MCF 10A (cell line): ENCODE measurements around the gene DMRT2. TPM values are rescaled to one million over a fixed set of nuclear protein-coding genes. Genes with fewer than 3 reads are reported as not detected.

Experiments used
- BruUV-seq: library from RNA; stranded (reverse); fragments of 400-500 nt; replicated peaks from 2 replicates; lab custom pipeline; 2021; lab: Mats Ljungman, UMichigan
- CTCF ChIA-PET: fragments of 300-600 bp; sonication (Branson Sonifier 250); formaldehyde crosslinking; extraction: SDS; loops from one replicate; lab custom pipeline; 2021; ENCODE audit warnings: antibody characterized with exemption, inconsistent platforms; lab: Yijun Ruan, JAX
- POLR2A ChIA-PET: fragments of 300-600, 350-650 bp; sonication (Branson Sonifier 250); formaldehyde crosslinking; extraction: SDS; loops from one replicate; lab custom pipeline; 2020; ENCODE audit warnings: antibody characterized with exemption, inconsistent platforms; lab: Yijun Ruan, JAX
- DNase-seq: peaks from one replicate; pipeline ENCODE4 v3.0.0-alpha.2; 2018; ENCODE audit not compliant: unreplicated experiment
- H3K27ac Mint-ChIP-seq: one replicate; pipeline ENCODE4 v1.8.0; 2022; ENCODE audit warnings: mild to moderate bottlenecking, low read depth, mixed read lengths; ENCODE audit not compliant: unreplicated experiment
- H3K27me3 Mint-ChIP-seq: one replicate; pipeline ENCODE4 v1.8.0; 2022; ENCODE audit warnings: mixed read lengths; ENCODE audit not compliant: insufficient read depth, unreplicated experiment
- H3K36me3 Mint-ChIP-seq: one replicate; pipeline ENCODE4 v1.8.0; 2022; ENCODE audit warnings: mild to moderate bottlenecking, moderate library complexity, mixed read lengths; ENCODE audit not compliant: insufficient read depth, unreplicated experiment
- H3K4me1 Mint-ChIP-seq: one replicate; pipeline ENCODE4 v1.8.0; 2022; ENCODE audit warnings: mixed read lengths; ENCODE audit not compliant: insufficient read depth, unreplicated experiment
- H3K4me3 Mint-ChIP-seq: one replicate; pipeline ENCODE4 v1.8.0; 2022; ENCODE audit warnings: mild to moderate bottlenecking, moderate library complexity, mixed read lengths; ENCODE audit not compliant: unreplicated experiment
- H3K9me3 Mint-ChIP-seq: one replicate; pipeline ENCODE4 v1.8.0; 2022; ENCODE audit warnings: mixed read lengths; ENCODE audit not compliant: unreplicated experiment
- CTCF ChIP-seq: fragments of 200-600 bp; IDR thresholded peaks from one replicate; pipeline ENCODE4 v1.8.0; 2022; ENCODE audit warnings: antibody characterized with exemption, mild to moderate bottlenecking; ENCODE audit not compliant: unreplicated experiment
- intact Hi-C: fragments of 100-400 bp; cut with micrococcal nuclease; formaldehyde crosslinking; loops from 2 replicates; pipeline ENCODE4 v1.14.1; 2022
- total RNA-seq: library from RNA; stranded (reverse); gene quantifications from 2 replicates; pipeline ENCODE4 v1.2.3, GENCODE V29; 2022

DMRT2 gene
- total RNA-seq, 1 experiment from 2014 or later, result not detected

- intact Hi-C loops, result no loop called here
- DNase-seq, result no peak
- no TSS peak for BruUV-seq
- TF ChIP-seq CTCF, result no peak
- Mint-ChIP-seq H3K27me3 (peaks cover 15% of the 10 kb centered on the region), H3K9me3 (no peaks in the 10 kb centered on the region), H3K4me3 (no peak overlapping the region), H3K4me1 (no peaks in the 10 kb centered on the region), H3K27ac (no peak overlapping the region), H3K36me3 (no peaks in the 10 kb centered on the region)
- ChIA-PET POLR2A (no interaction called here), CTCF (no interaction called here)
These were observed 25.0 kb upstream of the DMRT2 start for GRCh38 chr9:1025131-1025530.

GRCh38 chr9:1026219-1026618 lies 23.9 kb upstream of the DMRT2 start:
- ChIA-PET POLR2A (no interaction called here), CTCF (interaction anchor here (0.7 to 1.0 kb wide), 2 partner anchors 9 to 17 kb away, joined by 4 read pairs; no protein-coding TSS in a partner anchor)
- Mint-ChIP-seq H3K27me3 (peaks cover 4% of the 10 kb centered on the region), H3K9me3 (no peaks in the 10 kb centered on the region), H3K27ac (no peak overlapping the region), H3K36me3 (no peaks in the 10 kb centered on the region), H3K4me1 (no peaks in the 10 kb centered on the region), H3K4me3 (no peak overlapping the region)
- no TSS peak for BruUV-seq
- intact Hi-C loops, result no loop called here
- DNase-seq, result no peak
- no peak for TF ChIP-seq CTCF

GRCh38 chr9:1028501-1029190 lies 21.5 kb upstream of the DMRT2 start:
- no peak for DNase-seq
- H3K27ac Mint-ChIP-seq, result no peak overlapping the region
- no peak for TF ChIP-seq CTCF
- no peaks in the 10 kb centered on the region for H3K27me3 Mint-ChIP-seq
- no peak overlapping the region for H3K4me3 Mint-ChIP-seq
- ChIA-PET CTCF (interaction anchor here (1.4 to 1.8 kb wide), 2 partner anchors 19 kb away, joined by 4 to 5 read pairs; no protein-coding TSS in a partner anchor), POLR2A (no interaction called here)
- intact Hi-C loops, result no loop called here
- H3K4me1 Mint-ChIP-seq, result no peaks in the 10 kb centered on the region
- no TSS peak for BruUV-seq
- no peaks in the 10 kb centered on the region for H3K9me3 Mint-ChIP-seq
- no peaks in the 10 kb centered on the region for H3K36me3 Mint-ChIP-seq

DNA sequence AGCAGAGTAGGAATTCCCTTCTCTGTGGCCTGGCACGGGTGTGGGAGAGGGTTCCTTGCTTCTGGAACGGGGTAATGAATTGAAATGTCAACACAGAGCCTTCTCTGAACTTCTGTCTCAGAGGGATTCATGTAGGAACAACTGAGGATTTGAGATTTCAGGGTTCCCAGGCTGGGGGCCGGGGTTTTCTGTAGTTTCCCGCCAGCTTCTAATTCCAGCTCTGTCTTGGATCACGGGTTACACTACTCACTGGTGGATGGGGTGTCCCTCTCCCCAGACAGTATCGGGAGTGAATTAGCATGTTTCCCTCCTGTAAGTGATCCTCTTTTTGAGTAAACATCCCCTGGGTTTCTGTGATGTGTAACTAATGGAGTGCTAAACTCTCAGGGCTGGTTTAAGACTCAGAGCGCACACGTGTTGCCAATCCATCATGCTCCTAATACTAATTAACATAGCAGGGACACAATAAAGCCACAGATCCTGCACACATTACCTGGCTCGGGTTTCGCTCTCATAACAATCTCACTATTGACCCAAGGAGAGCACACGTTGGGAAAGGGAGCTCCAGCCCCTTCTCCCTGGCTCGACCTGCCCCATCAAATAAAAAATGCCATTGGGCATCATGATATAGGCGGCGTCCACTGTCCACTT lies 18.1 kb upstream of the DMRT2 start:
- Mint-ChIP-seq H3K27ac (no peak overlapping the region), H3K4me1 (no peaks in the 10 kb centered on the region), H3K9me3 (no peaks in the 10 kb centered on the region), H3K36me3 (no peaks in the 10 kb centered on the region), H3K4me3 (no peak overlapping the region), H3K27me3 (no peaks in the 10 kb centered on the region)
- intact Hi-C loops, result no loop called here
- no TSS peak for BruUV-seq
- no peak for DNase-seq
- POLR2A ChIA-PET, result no interaction called here
- CTCF ChIA-PET, result interaction anchor here (1.0 to 1.5 kb wide), 2 partner anchors 23 kb away, joined by 3 to 7 read pairs; no protein-coding TSS in a partner anchor
- no peak for TF ChIP-seq CTCF
